Glutamatergic neuron (in vitro differentiated cells): ENCODE data around the gene SOWAHA. TPM values are rescaled to one million over a fixed set of nuclear protein-coding genes. Genes with fewer than 3 reads are reported as not detected.
A peak's percentile ranks its signal among the peaks of the same experiment; 100 is the strongest.

ENCODE experiments used
- DNase-seq: peaks from one replicate; pipeline ENCODE4 v3.0.0; 2022
- H3K27ac Mint-ChIP-seq: one replicate; pipeline ENCODE4 v1.8.0; 2020; ENCODE audit warnings: mild to moderate bottlenecking, mixed read lengths, inconsistent platforms; ENCODE audit not compliant: unreplicated experiment
- H3K27me3 Mint-ChIP-seq: one replicate; pipeline ENCODE4 v1.8.0; 2020; ENCODE audit warnings: mild to moderate bottlenecking, moderate library complexity, mixed read lengths, inconsistent platforms; ENCODE audit not compliant: unreplicated experiment
- H3K36me3 Mint-ChIP-seq: one replicate; pipeline ENCODE4 v1.8.0; 2020; ENCODE audit warnings: mild to moderate bottlenecking, mixed read lengths, inconsistent platforms; ENCODE audit not compliant: unreplicated experiment
- H3K4me1 Mint-ChIP-seq: one replicate; pipeline ENCODE4 v1.8.0; 2020; ENCODE audit warnings: mild to moderate bottlenecking, low read depth, mixed read lengths, inconsistent platforms; ENCODE audit not compliant: unreplicated experiment
- H3K4me3 Mint-ChIP-seq: one replicate; pipeline ENCODE4 v1.8.0; 2020; ENCODE audit warnings: mild to moderate bottlenecking, mixed read lengths, inconsistent platforms; ENCODE audit not compliant: unreplicated experiment
- H3K9me3 Mint-ChIP-seq: one replicate; pipeline ENCODE4 v1.8.0; 2020; ENCODE audit warnings: mild to moderate bottlenecking, moderate library complexity, mixed read lengths, inconsistent platforms; ENCODE audit not compliant: unreplicated experiment
- CTCF ChIP-seq: fragments of 200-600 bp; sonication (generic); IDR thresholded peaks from one replicate; pipeline ENCODE4 v1.5.0; 2021; ENCODE audit not compliant: partially characterized antibody, unreplicated experiment
- total RNA-seq: library from RNA; stranded (reverse); fragmentation: NEBNext Ultra II Directional; extraction: Animal tissue kit (Norgen Biotek cat#: 25700); gene quantifications from one replicate; pipeline ENCODE4 v1.2.1, GENCODE V29; 2021; ENCODE audit not compliant: unreplicated experiment

Gene SOWAHA
- total RNA-seq, 1 donor from 2014 or later: 0.12 TPM

- H3K36me3 Mint-ChIP-seq: no peaks in the 10 kb centered on the region
- H3K27me3 Mint-ChIP-seq: peaks cover 12% of the 10 kb centered on the region
- no peak overlapping the region for H3K4me3 Mint-ChIP-seq
- no peak for TF ChIP-seq CTCF
- H3K9me3 Mint-ChIP-seq: no peaks in the 10 kb centered on the region
- H3K27ac Mint-ChIP-seq: no peak overlapping the region
- peaks cover 10% of the 10 kb centered on the region for H3K4me1 Mint-ChIP-seq
- no peak for DNase-seq
These were observed 38.7 kb upstream of the SOWAHA start for GRCh38 chr5:132774406-132774805.

- TF ChIP-seq CTCF: no peak
- Mint-ChIP-seq H3K27me3 (peaks cover 10% of the 10 kb centered on the region), H3K9me3 (no peaks in the 10 kb centered on the region), H3K4me1 (peaks cover 13% of the 10 kb centered on the region), H3K36me3 (no peaks in the 10 kb centered on the region), H3K4me3 (no peak overlapping the region), H3K27ac (no peak overlapping the region)
- no peak for DNase-seq
These were observed 38.2 kb upstream of the SOWAHA start for GRCh38 chr5:132774896-132775295.

GRCh38 chr5:132775476-132775961 lies 37.6 kb upstream of the SOWAHA start:
- no peaks in the 10 kb centered on the region for H3K36me3 Mint-ChIP-seq
- H3K9me3 Mint-ChIP-seq: no peaks in the 10 kb centered on the region
- no peak for DNase-seq
- H3K27me3 Mint-ChIP-seq: peaks cover 10% of the 10 kb centered on the region
- no peak overlapping the region for H3K27ac Mint-ChIP-seq
- H3K4me3 Mint-ChIP-seq: peak overlapping the region; percentile 78
- TF ChIP-seq CTCF: no peak
- H3K4me1 Mint-ChIP-seq: peaks cover 13% of the 10 kb centered on the region

DNA sequence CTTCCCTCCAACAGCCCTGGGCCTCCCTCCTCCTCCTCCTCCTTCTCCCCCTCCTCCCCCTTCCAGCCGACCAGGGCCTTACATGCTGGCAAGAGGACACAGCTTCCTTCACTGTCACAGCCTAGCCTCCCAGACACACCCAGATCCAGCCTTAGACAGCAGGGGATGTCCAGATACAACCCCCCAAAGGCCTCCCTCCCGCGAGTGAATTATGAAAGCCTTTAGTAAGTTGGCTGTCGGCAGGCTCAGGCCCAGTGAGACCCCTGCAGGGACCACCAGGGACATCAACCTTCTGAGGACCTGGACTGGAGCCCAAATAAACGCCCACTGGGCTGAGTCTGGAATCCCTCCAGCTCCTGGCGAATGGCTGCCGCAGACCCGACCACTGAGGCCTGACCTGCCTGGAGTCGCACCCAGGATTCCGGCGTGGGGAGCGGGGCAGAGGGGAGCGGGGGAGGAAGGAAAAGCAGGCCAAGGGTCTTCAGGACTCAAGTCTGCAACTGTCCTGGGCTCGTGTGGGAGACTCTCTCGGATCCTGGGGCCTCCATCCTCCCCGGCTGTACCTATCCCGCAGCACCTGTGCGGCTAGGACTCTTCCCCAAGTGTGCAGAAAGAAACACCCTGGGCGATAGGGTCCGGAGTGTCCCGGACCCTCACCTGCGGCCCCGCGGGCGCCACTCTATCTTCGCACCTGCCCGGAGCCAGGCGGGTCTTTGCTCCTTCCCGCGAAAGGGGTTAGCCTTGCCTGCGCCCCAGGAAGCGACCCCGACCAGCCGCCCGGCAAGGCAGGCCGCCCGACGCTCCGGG lies 36.8 kb upstream of the SOWAHA start:
- peaks cover 10% of the 10 kb centered on the region for H3K27me3 Mint-ChIP-seq
- H3K36me3 Mint-ChIP-seq: no peaks in the 10 kb centered on the region
- H3K9me3 Mint-ChIP-seq: no peaks in the 10 kb centered on the region
- no peak overlapping the region for H3K27ac Mint-ChIP-seq
- peak; percentile 35 for DNase-seq
- H3K4me3 Mint-ChIP-seq: peak overlapping the region; percentile 78
- TF ChIP-seq CTCF: no peak
- peaks cover 13% of the 10 kb centered on the region for H3K4me1 Mint-ChIP-seq

- no peak for DNase-seq
- no peak overlapping the region for H3K4me3 Mint-ChIP-seq
- H3K4me1 Mint-ChIP-seq: peaks cover 13% of the 10 kb centered on the region
- no peaks in the 10 kb centered on the region for H3K36me3 Mint-ChIP-seq
- TF ChIP-seq CTCF: no peak
- no peak overlapping the region for H3K27ac Mint-ChIP-seq
- H3K27me3 Mint-ChIP-seq: peaks cover 10% of the 10 kb centered on the region
- no peaks in the 10 kb centered on the region for H3K9me3 Mint-ChIP-seq
These were observed 36.2 kb upstream of the SOWAHA start for GRCh38 chr5:132776938-132777208.
